Measurements from ENCODE around the gene GOLGB1. TPM values are rescaled to one million over a fixed set of nuclear protein-coding genes. Genes with fewer than 3 reads are reported as not detected.
"Not testable (repeated sequence)": the region's sequence is repeated elsewhere in the genome, so short reads cannot be mapped to it uniquely, and the experiment has no call there.

GOLGB1 gene
- total and polyA plus RNA-seq, 4 donors, result 14.5 to 74.0 (median 49.5) TPM

DNA sequence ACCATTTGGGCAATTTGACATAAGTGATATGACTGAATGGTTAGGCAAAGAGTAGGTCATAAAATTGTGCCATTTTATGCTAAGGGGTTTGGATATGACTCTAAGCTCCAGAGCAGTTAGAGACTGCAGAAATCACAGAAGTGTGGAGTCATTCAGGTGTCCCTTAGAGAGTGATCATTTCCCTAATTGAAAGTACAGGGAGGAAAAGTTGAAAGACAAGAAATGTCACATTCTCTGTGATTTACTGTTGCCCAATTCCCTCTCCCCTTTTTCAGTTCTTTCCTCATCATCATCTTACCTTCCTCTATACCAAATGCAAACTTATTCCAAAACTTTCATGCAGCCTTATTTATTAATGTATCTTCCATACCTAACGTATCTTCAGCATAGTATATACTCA is 2.7 kb upstream of the GOLGB1 start:
- no peaks in the 10 kb centered on the region for H3K9me3 ChIP-seq (ENCODE audit: control insufficient read depth, low read length)
- DNase-seq, result no peak
- no peaks in the 10 kb centered on the region for H3K36me3 ChIP-seq (ENCODE audit: control insufficient read depth in 1 of 2, insufficient read depth in 2 of 2, low read length in 1 of 2)
- no peak overlapping the region for H3K4me3 ChIP-seq (ENCODE audit: low read length in 2 of 2)
- 84 to 93% methylated on average over 1 of the region's 1 CpG for WGBS, 2 donors
- ATAC-seq (ENCODE audit: low FRiP score), result no peak
- H3K4me1 ChIP-seq (ENCODE audit: control insufficient read depth in 1 of 2, insufficient read depth in 2 of 2, low read length in 2 of 2), result peaks cover 0 to 1% of the 10 kb centered on the region in 2 donors
- intact Hi-C loops (cut with DNase I), result no loop called here
- no peaks in the 10 kb centered on the region for H3K27me3 ChIP-seq (ENCODE audit: control insufficient read depth in 1 of 2, insufficient read depth in 2 of 2, low read length in 1 of 2)
- H3K27ac ChIP-seq (ENCODE audit: low read depth in 1 of 2, low read length in 2 of 2), result no peak overlapping the region

DNA sequence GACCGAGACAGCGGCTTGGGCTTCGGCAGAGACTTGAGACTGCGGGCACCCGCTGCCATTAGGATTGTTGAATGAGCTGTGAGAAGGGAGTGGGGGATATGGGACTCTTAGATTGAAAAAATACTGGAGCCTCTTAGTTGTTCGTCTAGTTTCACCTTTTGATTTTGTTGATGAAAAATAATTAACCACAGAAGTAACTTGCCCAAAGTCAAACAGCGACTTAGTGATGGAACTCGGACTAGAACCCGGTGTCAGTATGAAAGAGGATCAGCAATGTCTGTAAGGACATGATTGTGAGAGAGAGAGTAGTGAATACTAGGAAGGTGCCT is 510 bp upstream of the GOLGB1 start:
- intact Hi-C loops (cut with DNase I), result loop anchor here in 1 of 2 donors (2.0 kb wide), 1 partner anchor 85 kb away; the partner anchor contains the start of genes EAF2 and IQCB1
- DNase-seq (no peak), ATAC-seq (ENCODE audit: low FRiP score) (no peak)
- Histone ChIP-seq H3K27me3 (ENCODE audit: control insufficient read depth in 1 of 2, insufficient read depth in 2 of 2, low read length in 1 of 2) (no peaks in the 10 kb centered on the region), H3K36me3 (ENCODE audit: control insufficient read depth in 1 of 2, insufficient read depth in 2 of 2, low read length in 1 of 2) (no peaks in the 10 kb centered on the region), H3K27ac (ENCODE audit: low read depth in 1 of 2, low read length in 2 of 2) (peak overlapping the region in 1 of 2 donors; percentile 55), H3K9me3 (ENCODE audit: control insufficient read depth, low read length) (no peaks in the 10 kb centered on the region), H3K4me1 (ENCODE audit: control insufficient read depth in 1 of 2, insufficient read depth in 2 of 2, low read length in 2 of 2) (peaks cover 0 to 4% of the 10 kb centered on the region in 2 donors), H3K4me3 (ENCODE audit: low read length in 2 of 2) (peak overlapping the region; percentile 55 to 67)
- 1% methylated on average over 9 of the region's 9 CpGs for WGBS, 2 donors

GRCh38 chr3:121748680-121749275 is 763 bp downstream of the GOLGB1 start:
- Histone ChIP-seq H3K9me3 (ENCODE audit: control insufficient read depth, low read length) (no peaks in the 10 kb centered on the region), H3K27ac (ENCODE audit: low read depth in 1 of 2, low read length in 2 of 2) (peak overlapping the region; percentile 12 to 74), H3K27me3 (ENCODE audit: control insufficient read depth in 1 of 2, insufficient read depth in 2 of 2, low read length in 1 of 2) (no peaks in the 10 kb centered on the region), H3K4me1 (ENCODE audit: control insufficient read depth in 1 of 2, insufficient read depth in 2 of 2, low read length in 2 of 2) (peaks cover 0 to 6% of the 10 kb centered on the region in 2 donors), H3K36me3 (ENCODE audit: control insufficient read depth in 1 of 2, insufficient read depth in 2 of 2, low read length in 1 of 2) (no peaks in the 10 kb centered on the region), H3K4me3 (ENCODE audit: low read length in 2 of 2) (peak overlapping the region; percentile 75 to 87)
- DNase-seq (peak in 1 of 2 donors; percentile 75), ATAC-seq (ENCODE audit: low FRiP score) (peak; percentile 81)
- intact Hi-C loops (cut with DNase I), result no loop called here
- WGBS, 2 donors, result 0% methylated on average over 17 of the region's 17 CpGs

GRCh38 chr3:121747976-121748375 is 1.6 kb downstream of the GOLGB1 start:
- Histone ChIP-seq H3K27ac (ENCODE audit: low read depth in 1 of 2, low read length in 2 of 2) (no peak overlapping the region), H3K9me3 (ENCODE audit: control insufficient read depth, low read length) (no peaks in the 10 kb centered on the region), H3K4me1 (ENCODE audit: control insufficient read depth in 1 of 2, insufficient read depth in 2 of 2, low read length in 2 of 2) (peaks cover 0 to 6% of the 10 kb centered on the region in 2 donors), H3K36me3 (ENCODE audit: control insufficient read depth in 1 of 2, insufficient read depth in 2 of 2, low read length in 1 of 2) (no peaks in the 10 kb centered on the region), H3K27me3 (ENCODE audit: control insufficient read depth in 1 of 2, insufficient read depth in 2 of 2, low read length in 1 of 2) (no peaks in the 10 kb centered on the region), H3K4me3 (ENCODE audit: low read length in 2 of 2) (peak overlapping the region; percentile 75 to 87)
- 16 to 19% methylated on average over 3 of the region's 3 CpGs for whole genome bisulfite sequencing, 2 donors
- DNase-seq, result no peak
- intact Hi-C loops (cut with DNase I), result no loop called here
- ATAC-seq (ENCODE audit: low FRiP score), result no peak

DNA sequence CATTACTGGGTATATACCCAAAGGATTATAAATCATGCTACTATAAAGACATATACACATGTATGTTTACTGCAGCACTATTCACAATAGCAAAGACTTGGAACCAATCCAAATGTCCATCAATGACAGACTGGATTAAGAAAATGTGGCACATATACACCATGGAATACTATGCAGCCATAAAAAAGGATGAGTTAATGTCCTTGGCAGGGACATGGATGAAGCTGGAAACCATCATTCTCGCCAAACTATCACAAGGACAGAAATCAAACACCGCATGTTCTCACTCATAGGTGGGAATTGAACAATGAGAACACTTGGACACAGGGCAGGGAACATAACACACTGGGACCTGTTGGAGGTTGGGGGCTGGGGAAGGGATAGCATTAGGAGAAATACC is 6.4 kb downstream of the GOLGB1 start:
- H3K9me3 ChIP-seq (ENCODE audit: control insufficient read depth, low read length); H3K27ac ChIP-seq (ENCODE audit: low read depth in 1 of 2, low read length in 2 of 2); DNase-seq; H3K4me3 ChIP-seq (ENCODE audit: low read length in 2 of 2); H3K36me3 ChIP-seq (ENCODE audit: control insufficient read depth in 1 of 2, insufficient read depth in 2 of 2, low read length in 1 of 2); intact Hi-C loops (cut with DNase I); ATAC-seq (ENCODE audit: low FRiP score); H3K4me1 ChIP-seq (ENCODE audit: control insufficient read depth in 1 of 2, insufficient read depth in 2 of 2, low read length in 2 of 2); H3K27me3 ChIP-seq (ENCODE audit: control insufficient read depth in 1 of 2, insufficient read depth in 2 of 2, low read length in 1 of 2): not testable (repeated sequence)
- WGBS, 2 donors, result 96 to 98% methylated on average over 2 of the region's 2 CpGs

GRCh38 chr3:121740896-121741295 is 8.6 kb downstream of the GOLGB1 start:
- peaks cover 3 to 5% of the 10 kb centered on the region in 2 donors for H3K4me1 ChIP-seq (ENCODE audit: control insufficient read depth in 1 of 2, insufficient read depth in 2 of 2, low read length in 2 of 2)
- H3K9me3 ChIP-seq (ENCODE audit: control insufficient read depth, low read length), result no peaks in the 10 kb centered on the region
- no peak for ATAC-seq (ENCODE audit: low FRiP score)
- 5 to 7% methylated on average over 2 of the region's 2 CpGs for WGBS, 2 donors
- intact Hi-C loops (cut with DNase I), result no loop called here
- no peak overlapping the region for H3K27ac ChIP-seq (ENCODE audit: low read depth in 1 of 2, low read length in 2 of 2)
- H3K27me3 ChIP-seq (ENCODE audit: control insufficient read depth in 1 of 2, insufficient read depth in 2 of 2, low read length in 1 of 2), result no peaks in the 10 kb centered on the region
- H3K4me3 ChIP-seq (ENCODE audit: low read length in 2 of 2), result no peak overlapping the region
- no peak for DNase-seq
- H3K36me3 ChIP-seq (ENCODE audit: control insufficient read depth in 1 of 2, insufficient read depth in 2 of 2, low read length in 1 of 2), result no peaks in the 10 kb centered on the region

GRCh38 chr3:121739902-121740301 is 9.6 kb downstream of the GOLGB1 start:
- ATAC-seq (ENCODE audit: low FRiP score) (no peak), DNase-seq (no peak)
- no peak overlapping the region for H3K27ac ChIP-seq (ENCODE audit: low read depth in 1 of 2, low read length in 2 of 2)
- intact Hi-C loops (cut with DNase I), result no loop called here
- no peak overlapping the region for H3K4me3 ChIP-seq (ENCODE audit: low read length in 2 of 2)
- no peaks in the 10 kb centered on the region for H3K9me3 ChIP-seq (ENCODE audit: control insufficient read depth, low read length)
- H3K36me3 ChIP-seq (ENCODE audit: control insufficient read depth in 1 of 2, insufficient read depth in 2 of 2, low read length in 1 of 2), result no peaks in the 10 kb centered on the region
- H3K27me3 ChIP-seq (ENCODE audit: control insufficient read depth in 1 of 2, insufficient read depth in 2 of 2, low read length in 1 of 2), result no peaks in the 10 kb centered on the region
- peaks cover 3% of the 10 kb centered on the region in 2 donors for H3K4me1 ChIP-seq (ENCODE audit: control insufficient read depth in 1 of 2, insufficient read depth in 2 of 2, low read length in 2 of 2)

- Histone ChIP-seq H3K27me3 (ENCODE audit: control insufficient read depth in 1 of 2, insufficient read depth in 2 of 2, low read length in 1 of 2) (no peaks in the 10 kb centered on the region), H3K9me3 (ENCODE audit: control insufficient read depth, low read length) (no peaks in the 10 kb centered on the region), H3K4me3 (ENCODE audit: low read length in 2 of 2) (no peak overlapping the region), H3K4me1 (ENCODE audit: control insufficient read depth in 1 of 2, insufficient read depth in 2 of 2, low read length in 2 of 2) (peaks cover 1 to 3% of the 10 kb centered on the region in 2 donors), H3K36me3 (ENCODE audit: control insufficient read depth in 1 of 2, insufficient read depth in 2 of 2, low read length in 1 of 2) (no peaks in the 10 kb centered on the region), H3K27ac (ENCODE audit: low read depth in 1 of 2, low read length in 2 of 2) (no peak overlapping the region)
- ATAC-seq (ENCODE audit: low FRiP score) (no peak), DNase-seq (no peak)
- 81 to 85% methylated on average over 4 of the region's 4 CpGs for WGBS, 2 donors
- intact Hi-C loops (cut with DNase I), result no loop called here
These were observed 11.9 kb downstream of the GOLGB1 start for GRCh38 chr3:121737644-121738043.

- intact Hi-C loops (cut with DNase I), result no loop called here
- WGBS, 2 donors, result 77 to 90% methylated on average over 3 of the region's 3 CpGs
- H3K36me3 ChIP-seq (ENCODE audit: control insufficient read depth in 1 of 2, insufficient read depth in 2 of 2, low read length in 1 of 2), result no peaks in the 10 kb centered on the region
- no peak overlapping the region for H3K4me3 ChIP-seq (ENCODE audit: low read length in 2 of 2)
- ATAC-seq (ENCODE audit: low FRiP score) (no peak), DNase-seq (no peak)
- no peaks in the 10 kb centered on the region for H3K9me3 ChIP-seq (ENCODE audit: control insufficient read depth, low read length)
- H3K4me1 ChIP-seq (ENCODE audit: control insufficient read depth in 1 of 2, insufficient read depth in 2 of 2, low read length in 2 of 2), result peaks cover 1 to 3% of the 10 kb centered on the region in 2 donors
- no peak overlapping the region for H3K27ac ChIP-seq (ENCODE audit: low read depth in 1 of 2, low read length in 2 of 2)
- no peaks in the 10 kb centered on the region for H3K27me3 ChIP-seq (ENCODE audit: control insufficient read depth in 1 of 2, insufficient read depth in 2 of 2, low read length in 1 of 2)
These were observed 13.4 kb downstream of the GOLGB1 start for GRCh38 chr3:121736112-121736511.

All from aorta (tissue), 5 donors.